Measurements from ENCODE around the gene SMIM20. TPM values are rescaled to one million over a fixed set of nuclear protein-coding genes. Genes with fewer than 3 reads are reported as not detected.

Gene SMIM20
- total and polyA plus RNA-seq, 4 donors = 11.1 to 25.0 (median 20.4) TPM

DNA sequence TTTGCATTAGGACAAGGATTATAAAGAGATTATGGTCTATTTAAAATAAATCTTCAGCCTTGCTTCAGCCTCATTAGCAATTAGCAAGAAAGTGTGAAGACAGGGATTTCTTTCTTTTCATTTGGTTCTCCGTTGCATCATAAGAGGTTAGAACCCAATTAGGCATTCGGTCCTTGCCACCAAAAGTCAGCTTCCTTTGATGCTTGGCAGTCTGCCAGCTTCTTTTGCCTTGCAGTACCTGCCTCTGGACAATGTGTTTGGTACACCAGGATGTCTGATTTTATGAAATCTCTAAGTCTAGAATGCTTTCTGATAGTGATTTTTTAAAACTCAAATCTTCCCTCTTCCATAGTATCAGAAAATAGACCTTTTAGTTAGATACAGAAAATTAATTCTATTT is 12.4 kb downstream of the SMIM20 start:
- Histone ChIP-seq H3K9ac (ENCODE audit: low read depth in 1 of 2, low read length in 2 of 2) (no peak overlapping the region), H3K9me3 (ENCODE audit: control insufficient read depth in 4 of 4, low read length in 3 of 4) (no peaks in the 10 kb centered on the region), H3K36me3 (ENCODE audit: control insufficient read depth in 4 of 4, insufficient read depth in 3 of 4, low read depth in 1 of 4, low read length in 3 of 4) (peaks cover 0 to 2% (median 0%) of the 10 kb centered on the region in 4 donors), H3K27me3 (ENCODE audit: control insufficient read depth in 4 of 4, insufficient read depth in 4 of 4, low read length in 3 of 4) (no peaks in the 10 kb centered on the region), H3K27ac (ENCODE audit: low read depth in 1 of 2, low read length in 2 of 2) (no peak overlapping the region), H3K4me3 (ENCODE audit: low read depth in 1 of 3, low read length in 3 of 3) (no peak overlapping the region), H3K4me1 (ENCODE audit: control insufficient read depth in 4 of 4, insufficient read depth in 4 of 4, low read length in 3 of 4) (peaks cover 0 to 15% (median 7%) of the 10 kb centered on the region in 4 donors)
- 84% methylated on average over 2 of the region's 2 CpGs for WGBS
- no peak for DNase-seq (ENCODE audit: low spot score)
- TF ChIP-seq RAD21 (IDR thresholded peaks at IDR 0.05) (no peak), YY1 (IDR thresholded peaks at IDR 0.05) (no peak), HNF4A (conservative IDR thresholded peaks at IDR 0.05) (no peak), HNF4G (IDR thresholded peaks at IDR 0.05) (no peak), GABPA (IDR thresholded peaks at IDR 0.05 in 1 of 2, conservative IDR thresholded peaks at IDR 0.05 in 1 of 2) (no peak), FOXA1 (IDR thresholded peaks at IDR 0.05) (no peak), EGR1 (IDR thresholded peaks at IDR 0.05; ENCODE audit: low read depth in 2 of 2) (no peak), FOXA2 (IDR thresholded peaks at IDR 0.05) (no peak), JUND (IDR thresholded peaks at IDR 0.05) (no peak), RXRA (IDR thresholded peaks at IDR 0.05) (no peak), NR2F2 (IDR thresholded peaks at IDR 0.05) (no peak)
- TF ChIP-seq, protein P1, sequence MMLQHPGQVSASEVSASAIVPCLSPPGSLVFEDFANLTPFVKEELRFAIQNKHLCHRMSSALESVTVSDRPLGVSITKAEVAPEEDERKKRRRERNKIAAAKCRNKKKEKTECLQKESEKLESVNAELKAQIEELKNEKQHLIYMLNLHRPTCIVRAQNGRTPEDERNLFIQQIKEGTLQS (IDR thresholded peaks at IDR 0.05) = no peak

DNA sequence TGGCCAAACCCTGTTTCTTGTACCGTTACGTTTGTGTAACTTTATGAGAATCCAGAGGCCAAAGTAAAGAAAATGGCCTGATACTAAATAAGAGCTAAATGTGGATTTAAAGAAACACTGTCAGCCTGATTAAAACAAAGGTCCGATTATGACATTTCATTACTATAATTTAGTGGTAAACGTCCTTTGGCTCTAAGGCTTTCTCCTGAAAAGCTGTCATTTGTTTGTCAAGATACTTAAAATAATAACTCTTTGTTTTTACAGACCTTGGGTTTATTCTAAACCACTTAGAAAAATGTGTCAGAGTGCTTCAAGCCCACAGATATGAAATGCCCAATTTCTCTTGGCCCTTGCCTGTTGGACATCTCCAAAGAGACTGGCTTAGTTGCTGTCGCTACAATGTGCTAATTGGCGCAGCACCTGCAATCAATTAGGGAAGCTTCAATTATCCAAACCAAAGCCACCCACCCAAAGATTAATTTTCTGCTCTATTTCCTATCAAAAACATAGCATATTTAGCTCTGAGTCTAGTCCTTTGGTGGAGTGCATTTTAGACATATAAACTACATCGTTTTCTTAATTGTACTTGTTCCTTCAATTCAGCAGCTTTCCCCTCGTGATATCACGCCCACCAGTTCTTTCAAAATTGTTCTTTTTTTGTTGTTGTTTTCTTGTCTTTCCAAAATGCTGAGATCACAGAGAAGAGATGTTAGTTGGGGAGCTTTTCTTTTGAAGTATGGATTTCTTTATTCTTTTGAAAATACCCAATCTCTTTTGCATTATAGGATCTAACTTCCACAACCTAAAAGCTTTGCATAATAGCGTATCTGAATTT is 13.6 kb downstream of the SMIM20 start:
- H3K9ac ChIP-seq (ENCODE audit: low read depth in 1 of 2, low read length in 2 of 2) = no peak overlapping the region
- H3K4me1 ChIP-seq (ENCODE audit: control insufficient read depth in 4 of 4, insufficient read depth in 4 of 4, low read length in 3 of 4) = peaks cover 0 to 12% (median 6%) of the 10 kb centered on the region in 4 donors
- no peaks in the 10 kb centered on the region for H3K27me3 ChIP-seq (ENCODE audit: control insufficient read depth in 4 of 4, insufficient read depth in 4 of 4, low read length in 3 of 4)
- 88% methylated on average over 10 of the region's 10 CpGs for WGBS
- no peak overlapping the region for H3K27ac ChIP-seq (ENCODE audit: low read depth in 1 of 2, low read length in 2 of 2)
- no peak for TF ChIP-seq EGR1 (IDR thresholded peaks at IDR 0.05; ENCODE audit: low read depth in 2 of 2)
- no peak for TF ChIP-seq FOXA2 (IDR thresholded peaks at IDR 0.05)
- no peak for TF ChIP-seq HNF4A (conservative IDR thresholded peaks at IDR 0.05)
- H3K9me3 ChIP-seq (ENCODE audit: control insufficient read depth in 4 of 4, low read length in 3 of 4) = no peaks in the 10 kb centered on the region
- no peak overlapping the region for H3K4me3 ChIP-seq (ENCODE audit: low read depth in 1 of 3, low read length in 3 of 3)
- DNase-seq (ENCODE audit: low spot score) = no peak
- peaks cover 0 to 2% (median 0%) of the 10 kb centered on the region in 4 donors for H3K36me3 ChIP-seq (ENCODE audit: control insufficient read depth in 4 of 4, insufficient read depth in 3 of 4, low read depth in 1 of 4, low read length in 3 of 4)

DNA sequence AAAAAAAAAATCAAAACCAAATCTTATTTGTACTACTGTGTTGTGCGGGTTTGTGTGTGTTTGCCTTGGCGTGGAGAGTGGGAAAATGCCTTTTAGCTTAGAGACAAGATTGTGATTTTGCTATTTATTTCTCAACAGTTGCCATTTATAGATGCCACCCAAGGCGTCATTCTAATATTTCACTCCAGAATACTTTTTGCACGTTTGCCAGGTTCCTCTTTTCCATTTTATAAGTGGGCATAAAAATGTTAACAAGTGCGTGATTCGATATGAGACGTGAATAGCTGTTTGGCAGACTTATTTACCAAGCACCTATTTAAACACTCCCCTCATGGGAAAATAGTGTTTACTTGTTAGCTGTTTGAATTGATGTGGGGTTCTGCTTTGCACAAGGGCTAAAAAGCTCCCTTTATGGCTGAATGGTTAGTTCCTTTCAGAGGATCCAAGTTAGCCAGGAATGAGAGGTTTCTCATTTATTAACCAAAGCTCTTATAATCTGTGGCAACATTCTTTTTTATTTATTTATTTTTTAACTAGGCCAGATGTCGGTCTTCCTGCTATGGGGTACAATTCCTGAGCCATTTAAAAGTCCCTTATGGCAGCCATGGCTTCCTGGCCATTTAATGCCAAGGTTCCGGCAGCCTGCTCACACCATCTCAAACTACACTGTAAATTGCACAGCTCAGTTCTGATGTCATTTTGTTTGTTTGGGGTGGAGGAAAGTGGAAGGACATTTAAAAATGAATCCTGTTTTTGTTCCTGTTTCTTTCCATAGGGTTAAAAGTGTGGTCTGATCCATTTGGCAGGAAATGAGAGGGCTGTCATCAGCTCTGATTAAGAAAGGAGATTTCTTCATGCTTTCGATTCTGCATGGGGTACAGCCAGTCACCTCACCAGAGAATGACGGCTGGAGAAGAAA is 14.6 kb downstream of the SMIM20 start:
- H3K27me3 ChIP-seq (ENCODE audit: control insufficient read depth in 4 of 4, insufficient read depth in 4 of 4, low read length in 3 of 4) = no peaks in the 10 kb centered on the region
- H3K36me3 ChIP-seq (ENCODE audit: control insufficient read depth in 4 of 4, insufficient read depth in 3 of 4, low read depth in 1 of 4, low read length in 3 of 4) = peaks cover 0 to 2% (median 0%) of the 10 kb centered on the region in 4 donors
- no peak overlapping the region for H3K27ac ChIP-seq (ENCODE audit: low read depth in 1 of 2, low read length in 2 of 2)
- WGBS = 78% methylated on average over 11 of the region's 11 CpGs
- H3K9ac ChIP-seq (ENCODE audit: low read depth in 1 of 2, low read length in 2 of 2) = no peak overlapping the region
- peaks cover 0 to 2% (median under 1%) of the 10 kb centered on the region in 4 donors for H3K4me1 ChIP-seq (ENCODE audit: control insufficient read depth in 4 of 4, insufficient read depth in 4 of 4, low read length in 3 of 4)
- H3K4me3 ChIP-seq (ENCODE audit: low read depth in 1 of 3, low read length in 3 of 3) = no peak overlapping the region
- H3K9me3 ChIP-seq (ENCODE audit: control insufficient read depth in 4 of 4, low read length in 3 of 4) = no peaks in the 10 kb centered on the region
- DNase-seq (ENCODE audit: low spot score) = no peak
- no peak for TF ChIP-seq RXRA (IDR thresholded peaks at IDR 0.05)
- TF ChIP-seq, protein P2, sequence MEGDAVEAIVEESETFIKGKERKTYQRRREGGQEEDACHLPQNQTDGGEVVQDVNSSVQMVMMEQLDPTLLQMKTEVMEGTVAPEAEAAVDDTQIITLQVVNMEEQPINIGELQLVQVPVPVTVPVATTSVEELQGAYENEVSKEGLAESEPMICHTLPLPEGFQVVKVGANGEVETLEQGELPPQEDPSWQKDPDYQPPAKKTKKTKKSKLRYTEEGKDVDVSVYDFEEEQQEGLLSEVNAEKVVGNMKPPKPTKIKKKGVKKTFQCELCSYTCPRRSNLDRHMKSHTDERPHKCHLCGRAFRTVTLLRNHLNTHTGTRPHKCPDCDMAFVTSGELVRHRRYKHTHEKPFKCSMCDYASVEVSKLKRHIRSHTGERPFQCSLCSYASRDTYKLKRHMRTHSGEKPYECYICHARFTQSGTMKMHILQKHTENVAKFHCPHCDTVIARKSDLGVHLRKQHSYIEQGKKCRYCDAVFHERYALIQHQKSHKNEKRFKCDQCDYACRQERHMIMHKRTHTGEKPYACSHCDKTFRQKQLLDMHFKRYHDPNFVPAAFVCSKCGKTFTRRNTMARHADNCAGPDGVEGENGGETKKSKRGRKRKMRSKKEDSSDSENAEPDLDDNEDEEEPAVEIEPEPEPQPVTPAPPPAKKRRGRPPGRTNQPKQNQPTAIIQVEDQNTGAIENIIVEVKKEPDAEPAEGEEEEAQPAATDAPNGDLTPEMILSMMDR (IDR thresholded peaks at IDR 0.05; ENCODE audit: low read depth, low read length, missing input control) = no peak
- TF ChIP-seq, protein P3, sequence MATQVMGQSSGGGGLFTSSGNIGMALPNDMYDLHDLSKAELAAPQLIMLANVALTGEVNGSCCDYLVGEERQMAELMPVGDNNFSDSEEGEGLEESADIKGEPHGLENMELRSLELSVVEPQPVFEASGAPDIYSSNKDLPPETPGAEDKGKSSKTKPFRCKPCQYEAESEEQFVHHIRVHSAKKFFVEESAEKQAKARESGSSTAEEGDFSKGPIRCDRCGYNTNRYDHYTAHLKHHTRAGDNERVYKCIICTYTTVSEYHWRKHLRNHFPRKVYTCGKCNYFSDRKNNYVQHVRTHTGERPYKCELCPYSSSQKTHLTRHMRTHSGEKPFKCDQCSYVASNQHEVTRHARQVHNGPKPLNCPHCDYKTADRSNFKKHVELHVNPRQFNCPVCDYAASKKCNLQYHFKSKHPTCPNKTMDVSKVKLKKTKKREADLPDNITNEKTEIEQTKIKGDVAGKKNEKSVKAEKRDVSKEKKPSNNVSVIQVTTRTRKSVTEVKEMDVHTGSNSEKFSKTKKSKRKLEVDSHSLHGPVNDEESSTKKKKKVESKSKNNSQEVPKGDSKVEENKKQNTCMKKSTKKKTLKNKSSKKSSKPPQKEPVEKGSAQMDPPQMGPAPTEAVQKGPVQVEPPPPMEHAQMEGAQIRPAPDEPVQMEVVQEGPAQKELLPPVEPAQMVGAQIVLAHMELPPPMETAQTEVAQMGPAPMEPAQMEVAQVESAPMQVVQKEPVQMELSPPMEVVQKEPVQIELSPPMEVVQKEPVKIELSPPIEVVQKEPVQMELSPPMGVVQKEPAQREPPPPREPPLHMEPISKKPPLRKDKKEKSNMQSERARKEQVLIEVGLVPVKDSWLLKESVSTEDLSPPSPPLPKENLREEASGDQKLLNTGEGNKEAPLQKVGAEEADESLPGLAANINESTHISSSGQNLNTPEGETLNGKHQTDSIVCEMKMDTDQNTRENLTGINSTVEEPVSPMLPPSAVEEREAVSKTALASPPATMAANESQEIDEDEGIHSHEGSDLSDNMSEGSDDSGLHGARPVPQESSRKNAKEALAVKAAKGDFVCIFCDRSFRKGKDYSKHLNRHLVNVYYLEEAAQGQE (IDR thresholded peaks at IDR 0.05) = no peak
- TF ChIP-seq JUND (IDR thresholded peaks at IDR 0.05) = no peak
- TF ChIP-seq SP1 (IDR thresholded peaks at IDR 0.05) = no peak
- TF ChIP-seq TAF1 (conservative IDR thresholded peaks at IDR 0.05) = no peak
- TF ChIP-seq HNF4G (IDR thresholded peaks at IDR 0.05) = no peak
- no peak for TF ChIP-seq NR2F2 (IDR thresholded peaks at IDR 0.05)
- TF ChIP-seq, protein P1 (IDR thresholded peaks at IDR 0.05) = no peak
- no peak for TF ChIP-seq RAD21 (IDR thresholded peaks at IDR 0.05)
- no peak for TF ChIP-seq EGR1 (IDR thresholded peaks at IDR 0.05; ENCODE audit: low read depth in 2 of 2)
- TF ChIP-seq HNF4A (conservative IDR thresholded peaks at IDR 0.05) = no peak
- no peak for TF ChIP-seq FOXA2 (IDR thresholded peaks at IDR 0.05)
- no peak for TF ChIP-seq YY1 (IDR thresholded peaks at IDR 0.05)
- no peak for TF ChIP-seq GABPA (IDR thresholded peaks at IDR 0.05 in 1 of 2, conservative IDR thresholded peaks at IDR 0.05 in 1 of 2)
- TF ChIP-seq, protein P4, sequence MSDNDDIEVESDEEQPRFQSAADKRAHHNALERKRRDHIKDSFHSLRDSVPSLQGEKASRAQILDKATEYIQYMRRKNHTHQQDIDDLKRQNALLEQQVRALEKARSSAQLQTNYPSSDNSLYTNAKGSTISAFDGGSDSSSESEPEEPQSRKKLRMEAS (IDR thresholded peaks at IDR 0.05) = no peak

All from liver (tissue), 9 donors.